CD14-positive monocyte (primary cell): ENCODE data around the gene C12orf57. TPM values are rescaled to one million over a fixed set of nuclear protein-coding genes. Genes with fewer than 3 reads are reported as not detected.

Experiments
- DNase-seq, 3 donors: peaks; one replicate each; pipeline ENCODE4 v3.0.0-alpha.2; 2011 to 2022
- H2AFZ ChIP-seq: 2 replicates; pipeline ENCODE4 v1.6.0; 2012; ENCODE audit warnings: mild to moderate bottlenecking, low read depth, low read length, inconsistent platforms; ENCODE audit not compliant: insufficient read depth, poor library complexity, severe bottlenecking
- H3K27ac ChIP-seq, 2 donors: 1 replicate in 1 of 2; 2 replicates in 1 of 2; pipeline ENCODE4 v1.5.1; 2012 to 2013; ENCODE audit warnings: low read length in 2 of 2, control low read depth in 1 of 2, inconsistent platforms in 1 of 2, low read depth in 1 of 2, mild to moderate bottlenecking in 1 of 2
- H3K27me3 ChIP-seq, 2 donors: one replicate each; pipeline versions ENCODE4 v1.6.0 to v1.6.1; 2011 to 2013; ENCODE audit warnings: low read length in 2 of 2; ENCODE audit not compliant: control insufficient read depth in 2 of 2, insufficient read depth in 2 of 2
- H3K36me3 ChIP-seq, 2 donors: replicated peaks in 1 of 2; 1 replicate in 1 of 2; 2 replicates in 1 of 2; pipeline versions ENCODE4 v1.5.1 to v1.6.1; 2012 to 2013; ENCODE audit warnings: low read length in 2 of 2, control low read depth in 1 of 2, inconsistent platforms in 1 of 2, mild to moderate bottlenecking in 1 of 2; ENCODE audit not compliant: insufficient read depth in 2 of 2, control insufficient read depth in 1 of 2
- H3K4me1 ChIP-seq, 2 donors: 1 replicate in 1 of 2; 2 replicates in 1 of 2; pipeline versions ENCODE4 v1.5.1 to v1.6.1; 2012 to 2013; ENCODE audit warnings: low read length in 2 of 2, control low read depth in 1 of 2, inconsistent platforms in 1 of 2, mild to moderate bottlenecking in 1 of 2, moderate library complexity in 1 of 2; ENCODE audit not compliant: insufficient read depth in 2 of 2, control insufficient read depth in 1 of 2
- H3K4me2 ChIP-seq: replicated peaks from 2 replicates; pipeline ENCODE3; 2012; ENCODE audit warnings: low read length, moderate library complexity, mild to moderate bottlenecking; ENCODE audit not compliant: poor library complexity, severe bottlenecking; ENCODE audit errors: extremely low read depth
- H3K4me3 ChIP-seq, 3 experiments: fragments of 200-600 bp in 1 of 3; sonication (generic) in 1 of 3; replicated peaks in 1 of 3; 1 replicate in 2 of 3; 2 replicates in 1 of 3; pipeline ENCODE4 v1.5.1; 2011 to 2013; ENCODE audit warnings: low read length in 3 of 3, mild to moderate bottlenecking in 3 of 3, control low read depth in 2 of 3, low read depth in 2 of 3, inconsistent platforms in 1 of 3, moderate library complexity in 1 of 3
- H3K79me2 ChIP-seq: 2 replicates; pipeline ENCODE4 v1.6.0; 2012; ENCODE audit warnings: mild to moderate bottlenecking, control low read depth, inconsistent platforms, low read length, moderate library complexity; ENCODE audit not compliant: insufficient read depth
- H3K9ac ChIP-seq: 2 replicates; pipeline ENCODE4 v1.6.0; 2017; ENCODE audit warnings: low read length, mild to moderate bottlenecking; ENCODE audit not compliant: insufficient read depth, poor library complexity, severe bottlenecking
- H3K9me3 ChIP-seq, 2 donors: replicated peaks in 1 of 2; 1 replicate in 1 of 2; 2 replicates in 1 of 2; pipeline versions ENCODE4 v1.5.1 to v1.6.1; 2012 to 2013; ENCODE audit warnings: low read length in 2 of 2, control low read depth in 1 of 2; ENCODE audit not compliant: control insufficient read depth in 1 of 2, insufficient read depth in 1 of 2
- H4K20me1 ChIP-seq: 2 replicates; pipeline ENCODE4 v1.6.0; 2012; ENCODE audit warnings: mild to moderate bottlenecking, low read length, control low read depth, moderate library complexity; ENCODE audit not compliant: insufficient read depth
- H3K27ac Mint-ChIP-seq, 7 donors: one replicate each; pipeline ENCODE4 v1.8.0; 2020; ENCODE audit warnings: mild to moderate bottlenecking in 7 of 7, mixed read lengths in 7 of 7, moderate library complexity in 6 of 7, inconsistent platforms in 2 of 7
- H3K27me3 Mint-ChIP-seq, 3 donors: one replicate each; pipeline ENCODE4 v1.8.0; 2021 to 2022; ENCODE audit warnings: low read depth in 3 of 3, mild to moderate bottlenecking in 3 of 3, mixed read lengths in 3 of 3, moderate library complexity in 3 of 3, inconsistent platforms in 1 of 3
- H3K36me3 Mint-ChIP-seq, 2 donors: one replicate each; pipeline ENCODE4 v1.8.0; 2020; ENCODE audit warnings: mixed read lengths in 2 of 2, inconsistent platforms in 1 of 2, mild to moderate bottlenecking in 1 of 2
- H3K4me1 Mint-ChIP-seq: one replicate; pipeline ENCODE4 v1.8.0; 2020; ENCODE audit warnings: mild to moderate bottlenecking, mixed read lengths
- H3K4me3 Mint-ChIP-seq, 2 donors: one replicate each; pipeline ENCODE4 v1.8.0; 2020; ENCODE audit warnings: mild to moderate bottlenecking in 2 of 2, mixed read lengths in 2 of 2, moderate library complexity in 1 of 2
- H3K9me3 Mint-ChIP-seq, 7 donors: one replicate each; pipeline ENCODE4 v1.8.0; 2020 to 2022; ENCODE audit warnings: mixed read lengths in 7 of 7, mild to moderate bottlenecking in 6 of 7, moderate library complexity in 6 of 7, inconsistent platforms in 2 of 7
- CTCF ChIP-seq: fragments of 200-600 bp; IDR thresholded peaks from one replicate; pipeline ENCODE4 v1.8.0; 2022; ENCODE audit warnings: antibody characterized with exemption, mild to moderate bottlenecking
- WGBS: methylation state at CpG from one replicate; pipeline ENCODE4 v1.1.5; 2013; ENCODE audit warnings: missing lambda C conversion rate; ENCODE audit not compliant: insufficient coverage; 5-methylcytosine and 5-hydroxymethylcytosine counted together
- intact Hi-C, 2 donors: fragments of 100-400 bp; cut with micrococcal nuclease; formaldehyde crosslinking; loops; one replicate each; pipeline versions ENCODE4 v1.15.0 to v1.15.1; 2023
- polyA plus RNA-seq, 3 donors: library from polyadenylated mRNA; depleted of rRNA in 1 of 3; unstranded in 2 of 3; stranded (reverse) in 1 of 3; fragments of 300-500 nt in 2 of 3; fragments of >200 nt in 1 of 3; fragmentation: Illumina TruSeq in 2 of 3; gene quantifications; 1 replicate in 2 of 3; 2 replicates in 1 of 3; pipeline ENCODE4 v1.2.3, GENCODE V29; 2012 to 2021

C12orf57 gene
- polyA plus RNA-seq, 3 donors: 19.1 to 59.2 (median 24.2) TPM

- peak overlapping the region in 4 of 7 donors; percentile 35 to 70 (median 60) for H3K27ac Mint-ChIP-seq
- Histone ChIP-seq H3K27ac (peak overlapping the region in 1 of 2 donors; percentile 7), H3K4me3 (peak overlapping the region in 2 of 3 experiments; percentile 2 to 53), H4K20me1 (no peaks in the 10 kb centered on the region), H3K36me3 (no peaks in the 10 kb centered on the region), H2AFZ (no peak overlapping the region), H3K27me3 (peaks cover 3 to 34% of the 10 kb centered on the region in 2 donors), H3K4me2 (peak overlapping the region; percentile 55), H3K79me2 (no peaks in the 10 kb centered on the region), H3K9ac (no peak overlapping the region), H3K4me1 (peaks cover 38 to 44% of the 10 kb centered on the region in 2 donors), H3K9me3 (no peaks in the 10 kb centered on the region)
- 54% methylated on average over 2 of the region's 10 CpGs for WGBS
- H3K4me3 Mint-ChIP-seq: peak overlapping the region; percentile 67 to 92
- H3K4me1 Mint-ChIP-seq: peaks cover 38% of the 10 kb centered on the region
- DNase-seq: no peak
- H3K36me3 Mint-ChIP-seq: peaks cover 0 to 7% of the 10 kb centered on the region in 2 donors
- TF ChIP-seq CTCF: no peak
- peaks cover 47 to 50% (median 48%) of the 10 kb centered on the region in 3 donors for H3K27me3 Mint-ChIP-seq
- peaks cover 0 to 2% (median 0%) of the 10 kb centered on the region in 7 donors for H3K9me3 Mint-ChIP-seq
- intact Hi-C loops: loop anchor here (5.0 kb wide), 3 partner anchors 169 to 189 kb away; partner anchors contain the start of genes C1R (in 2 of the 2) and C1RL (in 1 of the 2)
Measured at GRCh38 chr12:6923003-6923732, 20.7 kb upstream of the C12orf57 start.

- H3K36me3 ChIP-seq: no peaks in the 10 kb centered on the region
- peaks cover 43 to 50% of the 10 kb centered on the region in 2 donors for H3K4me1 ChIP-seq
- Mint-ChIP-seq H3K36me3 (peaks cover 4 to 11% of the 10 kb centered on the region in 2 donors), H3K27ac (no peak overlapping the region), H3K4me1 (peaks cover 43% of the 10 kb centered on the region), H3K27me3 (peaks cover 53 to 55% (median 53%) of the 10 kb centered on the region in 3 donors), H3K4me3 (peak overlapping the region in 1 of 2 donors; percentile 7), H3K9me3 (peaks cover 0 to 5% (median 2%) of the 10 kb centered on the region in 7 donors)
- peak overlapping the region; percentile 63 for H3K4me2 ChIP-seq
- no peak overlapping the region for H3K27ac ChIP-seq
- H2AFZ ChIP-seq: no peak overlapping the region
- no peak for DNase-seq
- H3K79me2 ChIP-seq: peaks cover 3% of the 10 kb centered on the region
- peaks cover 3 to 39% of the 10 kb centered on the region in 2 donors for H3K27me3 ChIP-seq
- no peaks in the 10 kb centered on the region for H4K20me1 ChIP-seq
- intact Hi-C loops: loop anchor here (5.0 kb wide), 3 partner anchors 168 to 188 kb away; partner anchors contain the start of genes C1R (in 2 of the 2) and C1RL (in 1 of the 2)
- H3K9ac ChIP-seq: no peak overlapping the region
- H3K4me3 ChIP-seq: no peak overlapping the region
- TF ChIP-seq CTCF: no peak
- H3K9me3 ChIP-seq: no peaks in the 10 kb centered on the region
- WGBS: 70% methylated on average over 5 of the region's 6 CpGs
Measured at GRCh38 chr12:6923851-6924250, 20.0 kb upstream of the C12orf57 start.
